GM19238 (cell line): ENCODE data around the gene PTPRM.
"Not testable (repeated sequence)": the region's sequence is repeated elsewhere in the genome, so short reads cannot be mapped to it uniquely, and the experiment has no call there.

Experiments
- DNase-seq: peaks from one replicate; pipeline ENCODE4 v3.0.0; 2011; ENCODE audit warnings: low spot score; ENCODE audit not compliant: insufficient read length

The PTPRM gene

GRCh38 chr18:8416212-8417019 is 849.3 kb downstream of the PTPRM start:
- DNase-seq = no peak

- DNase-seq = no peak
Observed at GRCh38 chr18:8422391-8422790, 855.3 kb downstream of the PTPRM start.

GRCh38 chr18:8423051-8423557 is 856.0 kb downstream of the PTPRM start:
- DNase-seq = no peak

- no peak for DNase-seq
Observed at GRCh38 chr18:8424481-8424880, 857.4 kb downstream of the PTPRM start.

- no peak for DNase-seq
Observed at GRCh38 chr18:8424917-8425725, 858.0 kb downstream of the PTPRM start.

DNA sequence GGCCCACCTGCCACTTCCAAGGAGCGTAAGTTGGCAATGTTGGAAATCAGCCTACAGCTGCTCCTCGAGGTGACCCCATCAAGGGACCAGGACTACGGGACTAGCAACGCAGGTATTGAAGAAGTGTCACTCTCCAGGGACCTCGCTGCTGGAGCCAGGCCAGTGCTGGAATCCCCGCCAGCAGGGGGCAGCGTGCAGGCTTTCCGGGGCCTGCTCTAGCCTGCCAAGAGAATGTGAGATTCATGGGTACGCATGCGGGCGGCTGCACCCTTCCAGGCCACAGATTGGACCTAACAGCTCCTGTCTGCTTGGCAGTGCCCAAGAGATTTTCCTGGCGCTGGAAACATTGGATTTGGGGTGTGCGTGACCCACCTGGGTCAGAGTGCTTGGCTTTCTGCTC is 859.3 kb downstream of the PTPRM start:
- no peak for DNase-seq

DNA sequence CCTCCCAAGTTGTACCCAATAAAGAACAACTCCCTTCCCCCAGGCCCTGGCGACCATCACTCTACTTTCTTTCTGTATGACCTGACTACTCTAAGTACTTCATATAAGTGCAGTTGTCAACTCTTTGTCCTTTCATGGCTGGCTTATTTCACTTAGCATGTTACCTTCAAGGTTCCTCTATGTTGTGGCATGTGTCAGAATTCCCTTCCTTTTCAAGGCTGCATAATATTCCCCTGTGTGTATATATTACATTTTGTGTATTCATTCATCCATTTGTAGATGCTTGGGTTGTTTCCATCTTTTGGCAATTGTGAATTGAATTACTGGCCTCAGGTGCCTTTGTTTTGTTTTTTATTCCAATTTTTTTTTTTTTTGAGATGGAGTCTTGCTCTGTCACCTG is 860.2 kb downstream of the PTPRM start:
- DNase-seq = no peak

DNA sequence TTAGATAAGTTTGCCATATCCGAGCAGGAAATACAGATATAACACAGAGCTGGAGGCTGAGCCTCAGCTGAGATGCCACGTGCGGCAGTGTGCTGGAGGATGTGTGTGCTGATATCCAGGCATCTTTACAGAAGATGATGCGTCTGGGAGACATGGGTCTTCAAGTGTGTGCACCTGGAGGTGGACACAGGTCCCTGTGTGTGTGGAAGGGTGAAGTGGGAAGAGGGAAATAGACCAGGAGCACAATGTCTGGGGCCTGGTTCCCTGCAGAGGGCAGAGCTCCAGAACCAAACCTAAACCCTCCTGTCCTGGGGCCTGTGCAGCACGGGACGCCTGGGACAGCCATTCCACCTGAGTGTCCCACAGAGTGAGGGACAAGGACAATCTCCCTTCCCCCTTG is 861.8 kb downstream of the PTPRM start:
- no peak for DNase-seq

DNA sequence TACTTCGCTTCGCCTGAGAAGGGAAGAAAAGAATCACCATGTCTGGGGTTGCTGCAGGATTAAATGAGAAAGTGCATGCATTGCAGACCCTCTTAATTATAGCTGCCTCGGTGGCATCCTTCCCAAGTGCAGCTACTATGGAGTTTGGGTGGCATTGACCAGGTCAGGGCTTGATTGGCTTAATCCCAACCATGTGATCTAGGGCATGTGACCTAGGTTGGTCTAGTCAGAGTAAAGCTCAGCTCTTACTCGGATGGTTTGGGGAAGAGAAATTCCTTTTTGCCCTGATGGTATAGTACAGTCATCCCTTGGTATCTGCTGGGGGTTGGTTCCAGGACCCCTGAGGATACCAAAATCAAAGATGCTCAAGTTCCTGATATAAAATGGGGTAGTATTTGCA is 863.9 kb downstream of the PTPRM start:
- DNase-seq = no peak

DNA sequence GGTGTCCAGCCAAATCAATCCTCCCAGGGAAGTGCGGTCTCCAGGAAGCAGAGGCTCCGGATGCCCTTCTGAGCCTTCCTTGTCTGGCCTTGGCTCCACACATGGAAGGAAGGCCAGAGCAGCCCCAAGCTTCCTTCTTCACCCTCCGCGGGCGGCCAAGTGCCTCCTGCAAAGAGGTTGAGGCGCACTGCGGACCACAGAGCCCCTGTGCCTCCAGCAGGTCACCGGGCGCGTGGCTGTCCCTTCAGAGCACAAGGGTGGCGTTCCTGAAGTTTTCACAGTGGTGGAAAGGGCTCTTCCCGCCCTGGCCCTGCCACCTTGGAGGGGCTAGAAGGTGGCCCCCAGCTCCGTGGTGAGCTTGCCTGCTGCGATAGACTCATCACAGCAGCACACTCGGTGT is 866.2 kb downstream of the PTPRM start:
- no peak for DNase-seq

DNA sequence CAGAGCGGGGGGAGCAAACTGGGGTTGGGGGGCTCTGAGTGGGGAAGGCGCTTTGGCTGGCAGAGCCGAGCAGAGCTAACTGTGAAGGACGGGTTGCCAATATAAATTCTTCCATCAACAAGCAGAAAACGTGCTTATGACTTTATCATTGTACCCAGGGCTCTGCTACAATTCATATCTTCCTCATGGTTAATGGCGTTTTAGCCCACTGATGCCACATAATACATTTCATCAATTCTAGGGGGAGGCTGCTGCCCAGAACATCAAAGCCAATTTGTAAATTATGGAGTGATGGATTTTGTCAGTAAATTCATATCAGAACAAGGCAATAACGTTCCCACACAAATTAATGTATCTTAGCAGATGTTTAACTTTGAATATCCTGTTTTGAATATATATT is 866.7 kb downstream of the PTPRM start:
- no peak for DNase-seq

DNA sequence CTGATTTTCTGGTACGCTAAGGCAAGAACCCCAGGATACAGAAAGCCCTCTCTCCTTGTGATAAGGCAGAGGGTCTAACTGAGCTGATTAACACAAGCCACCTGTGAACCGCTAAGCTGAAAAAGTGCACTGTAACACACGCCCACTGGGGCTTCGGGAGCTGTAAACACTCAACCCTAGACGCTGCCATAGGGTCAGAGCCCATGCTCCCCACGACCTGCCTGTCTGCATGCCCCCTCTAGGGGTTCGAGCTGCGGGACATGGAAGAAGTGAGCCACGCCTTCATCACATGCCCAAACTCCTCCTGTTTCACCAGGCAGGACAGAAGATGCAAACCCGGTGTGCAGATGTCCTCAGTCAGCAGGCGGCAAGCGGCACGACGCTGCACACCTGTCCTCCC is 868.3 kb downstream of the PTPRM start:
- DNase-seq = no peak

DNA sequence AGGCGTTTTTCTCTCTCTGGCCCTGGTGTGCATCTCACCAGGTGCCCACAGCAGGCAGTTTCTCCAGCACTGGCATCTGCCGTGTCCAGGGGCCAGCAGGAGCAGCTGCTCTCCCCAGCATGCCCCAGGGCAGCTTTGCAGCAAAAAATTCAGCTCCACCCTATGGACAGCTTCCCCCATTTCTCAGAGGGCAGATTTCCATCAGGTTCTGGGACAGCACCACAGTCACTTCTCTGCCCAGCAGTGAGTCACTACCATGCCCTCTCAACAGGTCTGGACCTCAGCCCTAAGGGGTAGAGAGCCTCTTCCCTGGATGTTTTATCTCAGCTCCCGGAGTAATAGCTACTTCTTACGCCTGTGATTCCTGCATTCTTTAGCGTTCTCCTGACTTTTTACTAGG is 871.9 kb downstream of the PTPRM start:
- no peak for DNase-seq

- no peak for DNase-seq
Observed at GRCh38 chr18:8443505-8443904, 876.4 kb downstream of the PTPRM start.

- DNase-seq = not testable (repeated sequence)
Observed at GRCh38 chr18:8446936-8447335, 879.8 kb downstream of the PTPRM start.

- DNase-seq = no peak
Observed at GRCh38 chr18:8448130-8448529, 881.0 kb downstream of the PTPRM start.

DNA sequence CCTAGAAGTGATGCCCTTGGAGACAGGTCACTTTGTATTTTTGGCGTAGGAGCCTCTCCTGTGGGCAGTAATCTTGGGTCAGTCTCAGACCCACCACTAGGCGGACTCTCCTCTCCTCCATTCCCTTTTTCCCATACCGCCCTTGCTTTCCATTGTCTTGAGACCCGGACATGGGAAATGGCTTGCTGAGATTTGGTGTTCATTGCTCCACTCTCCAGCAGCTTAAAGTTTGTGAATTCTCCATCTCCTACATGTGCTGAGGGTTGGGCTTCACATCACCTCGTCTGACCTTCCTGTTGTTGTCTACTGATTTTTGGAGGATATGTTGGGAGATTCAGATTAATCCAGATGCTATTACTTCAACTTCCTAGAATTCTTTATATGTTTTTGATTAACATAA is 882.9 kb downstream of the PTPRM start:
- no peak for DNase-seq

- DNase-seq = no peak
Observed at GRCh38 chr18:8450898-8451665, 884.0 kb downstream of the PTPRM start.

GRCh38 chr18:8453528-8453927 is 886.4 kb downstream of the PTPRM start:
- DNase-seq = no peak

DNA sequence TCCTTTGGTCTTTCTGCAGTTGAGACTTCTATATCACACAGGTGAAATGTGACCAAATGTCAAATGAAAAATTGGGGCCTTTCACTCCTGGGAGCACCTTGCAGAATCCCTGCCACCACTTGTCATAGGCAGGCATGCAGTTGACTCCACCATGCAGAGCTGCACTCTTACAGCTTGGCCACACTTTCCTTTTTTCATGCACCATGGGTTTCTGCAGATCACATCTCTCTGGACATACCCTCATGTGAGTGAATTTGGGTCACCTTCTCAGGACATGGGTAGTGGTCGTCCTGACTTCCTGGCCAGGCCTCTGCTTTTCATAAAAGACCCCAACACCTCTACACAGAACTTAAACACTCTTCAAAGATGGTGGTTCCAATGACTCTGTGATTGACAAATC is 887.0 kb downstream of the PTPRM start:
- DNase-seq = no peak

GRCh38 chr18:8455661-8456614 is 888.8 kb downstream of the PTPRM start:
- DNase-seq = no peak
